ENCODE results near the gene CHMP5.

GRCh38 chr9:33263131-33264002, 1.5 kb upstream of the CHMP5 start:
- no peak for TF ChIP-seq CTCF (IDR thresholded peaks at IDR 0.05)
- TF ChIP-seq POLR2AphosphoS5 (IDR thresholded peaks at IDR 0.05) = peak in 1 of 4 donors; percentile 6

Measured in sigmoid colon (tissue), 4 donors.